Kasumi-1 (cell line): Measurements from ENCODE around the gene HDAC7.

Experiments used
- DNase-seq, 2 experiments: peaks; one replicate each; lab custom pipeline; 2025; lab: John Stamatoyannopoulos, UW

The HDAC7 gene

DNA sequence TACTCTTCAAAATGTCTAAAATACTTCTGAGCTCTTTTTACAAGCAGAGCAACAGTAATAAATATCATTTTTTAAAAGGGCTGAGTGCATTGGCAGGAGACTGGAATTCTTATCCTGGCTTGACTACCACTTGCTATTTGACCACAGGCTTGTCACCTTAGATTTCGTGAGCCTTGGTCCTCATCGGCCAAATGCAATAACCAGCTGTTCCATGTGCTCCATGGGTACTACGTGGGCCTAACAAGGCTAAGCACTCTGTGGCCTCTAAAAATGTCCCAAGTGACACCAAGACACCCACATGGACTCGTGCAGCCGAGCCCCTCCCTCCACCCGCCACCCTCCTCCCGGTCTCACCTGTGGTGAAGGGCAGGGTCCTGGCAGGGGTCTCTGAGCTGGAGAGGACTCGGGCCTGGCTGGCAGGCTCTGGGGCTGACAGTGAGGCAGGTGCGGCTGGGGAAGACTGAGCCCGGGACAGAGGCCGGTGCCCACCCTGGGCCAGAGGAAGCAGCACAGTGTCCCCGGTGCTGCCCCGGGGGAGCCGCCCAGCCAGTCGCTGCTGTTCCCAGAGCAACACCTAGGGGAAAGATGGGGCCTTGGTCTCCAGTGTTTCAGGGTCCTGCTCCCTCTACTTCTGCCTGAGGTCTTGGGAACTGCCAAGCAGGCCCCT is 26.6 kb downstream of the HDAC7 start:
- DNase-seq, result no peak

DNA sequence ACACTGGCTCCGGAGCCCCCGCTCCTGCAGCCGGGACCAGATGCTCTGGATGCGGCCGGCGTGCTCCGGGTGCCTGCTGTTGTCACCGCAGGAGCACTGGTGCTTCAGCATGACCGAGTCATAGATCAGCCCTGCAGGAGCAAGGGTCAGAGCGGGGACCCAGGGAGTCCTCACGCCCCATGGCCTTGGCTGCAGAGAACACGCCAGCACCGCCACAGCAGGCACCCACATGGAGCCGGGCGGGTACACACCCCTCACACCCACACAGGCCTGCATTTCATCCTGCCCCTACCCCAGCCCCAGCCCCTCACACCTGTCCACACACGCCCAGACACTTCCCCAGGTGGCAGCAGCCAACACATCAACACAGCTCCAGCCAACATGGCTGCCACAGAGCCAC is 27.8 kb downstream of the HDAC7 start:
- no peak for DNase-seq

DNA sequence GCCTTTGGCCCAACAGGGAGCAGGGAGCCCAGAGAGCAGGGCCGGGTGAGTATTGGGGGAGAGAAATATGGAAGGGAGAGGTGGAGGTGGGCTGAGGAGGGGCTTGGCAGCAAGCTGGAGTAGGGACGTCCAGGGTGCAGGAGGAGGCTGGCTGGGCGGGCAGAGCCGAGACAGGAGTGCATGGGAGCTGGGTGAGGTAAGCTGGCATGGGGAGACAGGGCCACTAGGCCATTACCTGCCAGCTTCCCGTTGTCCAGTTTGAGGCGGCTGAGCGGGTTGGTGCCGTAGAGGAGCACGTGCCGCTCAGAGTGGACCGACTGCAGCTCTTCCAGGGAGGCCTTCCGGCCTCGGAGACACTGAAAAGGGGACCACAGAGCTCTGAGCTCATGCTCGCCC is 28.4 kb downstream of the HDAC7 start:
- no peak for DNase-seq

DNA sequence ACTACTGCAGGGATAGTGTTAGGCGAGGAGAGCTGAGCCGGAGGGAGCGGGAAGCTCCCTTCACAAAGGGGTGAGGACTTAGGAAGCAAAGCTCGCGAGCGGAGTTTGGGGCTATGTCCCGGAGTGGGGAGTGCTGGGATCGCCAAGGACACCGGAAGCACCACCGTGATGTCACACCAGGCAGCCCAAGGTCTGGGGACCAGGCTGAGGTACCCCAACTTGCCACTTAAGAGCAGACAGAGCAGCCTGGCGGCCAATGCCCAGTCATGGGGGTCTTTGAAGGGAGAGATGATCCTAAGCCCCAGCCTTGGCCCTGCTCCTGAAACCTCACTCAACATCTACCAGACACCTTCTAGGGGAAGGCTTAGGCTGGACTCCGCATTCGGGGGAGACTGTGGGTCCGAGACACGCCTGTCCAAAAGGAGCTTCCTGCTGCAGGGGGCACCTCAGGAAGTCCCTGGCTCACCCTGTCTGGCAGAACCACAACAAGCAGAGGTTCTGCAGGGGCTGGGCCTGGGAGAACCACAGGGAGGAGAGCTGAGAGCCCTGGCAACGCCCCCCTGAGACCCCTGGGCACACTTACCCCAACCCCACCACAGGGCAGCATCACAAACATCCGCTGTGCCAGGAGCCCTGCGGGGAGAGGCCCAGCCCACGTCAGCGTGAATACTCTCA is 28.9 kb downstream of the HDAC7 start:
- DNase-seq, result no peak

DNA sequence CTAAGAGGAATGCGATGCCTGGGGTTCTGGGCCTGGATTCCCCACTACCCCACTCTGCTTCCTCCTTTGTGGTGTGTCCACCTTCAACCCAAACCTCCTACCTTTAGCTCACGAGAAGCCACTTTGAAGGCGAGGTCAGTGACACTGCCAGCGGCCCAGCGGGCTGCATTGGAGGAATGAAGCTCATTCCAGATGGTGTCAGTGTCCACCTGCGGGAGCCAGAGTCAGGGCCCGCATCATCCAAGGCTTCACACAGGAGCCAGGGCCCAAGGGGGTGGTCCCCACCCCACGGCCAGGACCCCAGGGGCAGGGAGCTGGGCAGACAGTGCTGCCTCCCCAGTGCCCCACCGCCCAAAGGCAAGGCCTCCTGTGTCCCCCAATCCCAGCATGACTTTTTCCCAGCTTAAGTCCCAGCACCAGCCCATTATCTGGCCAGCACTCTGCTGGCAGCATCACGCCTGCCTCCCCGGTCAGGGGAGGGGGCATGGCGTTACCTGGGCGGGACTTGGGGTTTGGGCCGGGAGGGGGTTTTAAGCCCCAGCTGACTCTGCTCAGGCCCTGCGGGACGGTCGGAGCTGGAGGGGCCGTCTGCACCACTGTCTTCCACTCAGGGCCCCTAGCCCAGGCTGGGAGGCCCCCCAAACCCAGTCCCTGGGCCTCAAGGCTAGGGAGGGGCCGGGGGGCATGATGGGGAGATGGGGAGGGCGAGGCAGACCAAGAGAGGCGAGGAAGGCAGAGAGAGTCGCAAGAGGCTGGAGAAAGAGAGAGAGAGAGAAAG is 29.8 kb downstream of the HDAC7 start:
- DNase-seq, result no peak

DNA sequence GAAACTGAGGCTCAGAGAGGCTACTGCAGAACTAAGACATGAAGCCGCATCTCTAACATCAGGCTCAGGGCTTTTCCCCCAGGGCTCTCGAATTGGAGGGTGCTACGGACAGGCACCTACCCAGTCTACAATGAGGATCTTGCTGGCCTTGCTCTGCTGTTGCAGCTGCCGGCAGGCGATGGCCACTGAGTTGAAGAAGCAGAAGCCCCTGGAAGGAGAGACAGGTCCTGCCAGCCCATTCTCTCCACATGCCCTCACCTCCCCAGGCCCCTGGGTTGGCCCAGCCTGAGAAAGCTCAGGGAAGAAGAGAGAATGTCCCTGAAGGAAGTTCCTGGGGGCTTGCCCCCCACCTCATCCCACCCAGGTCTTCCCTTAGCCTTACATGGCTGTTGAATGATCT is 30.6 kb downstream of the HDAC7 start:
- no peak for DNase-seq

DNA sequence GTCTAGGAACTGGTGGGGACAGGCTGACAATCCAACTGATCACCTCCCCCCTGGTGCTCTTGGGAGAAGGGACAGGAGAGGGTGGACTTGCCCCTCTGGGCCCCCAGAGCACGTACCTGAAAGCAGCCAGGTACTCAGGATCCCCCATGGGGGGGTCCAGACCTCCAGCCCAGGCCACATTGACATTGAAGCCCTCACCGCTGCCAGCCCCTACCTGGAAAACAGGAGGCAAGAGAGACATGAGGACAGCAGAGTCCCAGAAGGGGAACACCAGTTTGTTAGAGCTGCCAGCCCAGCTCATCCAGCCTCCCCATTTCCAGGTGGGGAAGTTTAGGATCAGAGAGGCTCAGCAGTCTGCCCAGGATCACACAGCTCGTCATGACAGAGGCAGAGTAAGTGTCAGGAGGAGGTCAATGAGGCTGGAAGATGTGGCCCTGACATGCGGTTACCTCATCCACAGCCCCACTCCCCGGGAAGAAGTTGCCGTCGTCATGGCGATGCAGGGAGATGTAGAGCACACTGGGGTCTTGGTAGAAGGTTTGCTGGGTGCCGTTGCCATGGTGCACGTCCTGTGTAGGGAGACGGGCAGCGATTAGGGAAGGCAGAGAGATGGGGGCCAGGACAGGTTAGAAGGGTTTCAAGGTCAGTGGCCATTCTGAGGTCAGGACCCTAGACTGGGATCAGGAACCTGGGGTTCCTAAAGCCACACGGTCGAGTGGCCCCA is 31.9 kb downstream of the HDAC7 start:
- no peak for DNase-seq

DNA sequence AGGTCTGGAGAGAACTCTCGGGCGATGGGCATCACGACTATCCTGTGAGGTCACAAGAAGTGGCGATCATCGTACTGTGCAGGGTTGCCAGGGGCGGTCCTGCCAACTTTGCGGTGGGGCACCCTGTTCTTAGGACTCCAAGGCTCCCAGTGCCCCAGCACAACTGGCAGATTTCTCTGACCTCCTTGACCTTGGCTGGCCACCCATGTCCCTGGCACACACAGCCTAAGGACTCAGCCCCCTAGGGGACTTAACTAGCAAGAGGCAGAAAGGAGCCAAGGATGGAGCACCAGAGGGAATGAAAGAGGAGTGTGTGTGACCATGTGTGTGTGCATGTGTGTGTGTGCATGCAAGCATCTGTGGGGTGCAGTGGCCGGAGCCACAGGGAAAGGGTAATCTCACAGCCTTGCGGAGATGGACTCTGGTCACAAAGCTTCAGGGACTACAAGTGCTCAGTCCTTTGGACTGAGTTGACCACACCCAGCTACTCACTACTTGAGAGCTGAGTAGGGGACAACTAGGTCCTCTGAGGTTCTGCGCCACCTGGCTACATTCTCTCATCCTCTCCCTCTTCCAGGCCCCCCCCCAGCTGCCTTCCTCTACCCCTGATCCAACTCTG is 32.9 kb downstream of the HDAC7 start:
- DNase-seq, result no peak

DNA sequence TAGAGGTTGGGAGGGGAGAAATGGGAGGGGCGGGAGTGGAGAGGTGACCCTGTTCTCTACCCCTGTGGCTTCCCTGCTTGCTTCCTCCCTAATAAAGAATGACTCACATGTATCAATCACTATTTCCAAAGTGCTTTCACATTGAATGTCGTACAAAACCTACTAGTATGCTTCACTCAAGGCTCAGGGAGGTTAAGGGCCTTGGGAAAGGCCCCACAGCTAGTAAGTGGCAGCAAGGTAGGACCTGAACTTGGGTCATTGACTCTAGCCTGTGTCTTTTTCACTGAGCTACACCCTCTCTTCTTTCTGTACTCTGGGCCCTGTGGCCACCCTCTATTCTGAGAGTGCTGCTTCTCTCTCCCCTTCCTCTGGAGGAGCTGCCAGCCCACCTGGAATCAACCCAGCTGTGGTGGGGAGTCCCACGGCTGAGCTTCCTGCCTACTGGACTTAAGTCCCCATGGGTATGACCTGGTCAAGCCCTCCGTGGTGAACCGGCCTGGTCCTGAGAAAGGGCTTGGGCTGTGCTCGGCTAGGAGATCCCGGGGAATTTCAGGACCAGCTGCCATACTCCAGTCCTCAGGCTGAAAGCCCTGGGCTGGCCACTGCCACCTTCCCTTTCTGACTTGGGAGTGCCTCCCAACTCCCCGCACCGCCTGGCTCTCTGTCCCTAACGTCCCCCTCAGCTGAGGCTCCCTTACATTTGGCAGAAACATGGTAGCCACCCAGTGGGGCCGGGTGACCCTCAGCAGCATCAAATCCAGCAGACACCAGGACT is 33.6 kb downstream of the HDAC7 start:
- DNase-seq, result no peak

DNA sequence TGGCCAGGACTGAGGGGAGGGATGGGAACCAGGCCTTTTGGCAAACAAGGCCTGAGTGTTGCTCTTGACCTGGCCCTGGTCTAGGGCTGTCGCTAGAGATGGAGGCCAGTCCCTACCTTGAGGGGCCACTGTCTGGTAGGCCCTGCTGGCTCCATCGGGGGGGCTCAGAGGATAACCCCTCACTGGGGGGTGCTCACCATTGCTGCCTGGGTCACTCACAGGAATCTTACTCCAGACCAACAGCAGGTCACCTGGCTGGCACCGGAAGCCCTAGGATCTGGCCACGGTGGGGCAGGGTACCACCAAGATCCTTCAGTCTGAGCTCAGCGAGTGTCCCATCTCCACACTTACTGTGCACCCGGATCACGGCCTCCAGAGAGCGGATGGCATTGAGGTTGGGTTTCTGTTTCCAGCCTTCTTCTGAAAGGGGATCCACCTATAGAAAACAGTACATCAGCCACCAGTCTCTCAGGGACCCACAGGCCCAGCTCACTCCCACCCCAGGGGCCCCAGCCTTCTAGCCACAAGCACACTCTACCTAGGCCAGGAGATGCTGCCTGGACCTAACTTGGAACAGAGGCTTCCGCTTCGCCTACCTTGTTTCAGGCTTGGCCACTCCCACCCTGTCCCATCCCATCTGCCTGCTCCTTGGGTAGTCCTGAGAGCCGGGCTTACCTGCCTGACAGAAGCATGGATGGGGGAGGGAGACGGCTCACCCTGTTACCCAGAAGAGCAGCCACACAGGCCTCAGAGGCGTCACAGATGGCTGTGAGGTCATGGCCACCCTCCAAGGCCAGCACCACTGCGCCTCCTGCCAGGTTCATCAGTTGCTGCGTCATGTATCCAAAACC is 34.4 kb downstream of the HDAC7 start:
- DNase-seq, result no peak

DNA sequence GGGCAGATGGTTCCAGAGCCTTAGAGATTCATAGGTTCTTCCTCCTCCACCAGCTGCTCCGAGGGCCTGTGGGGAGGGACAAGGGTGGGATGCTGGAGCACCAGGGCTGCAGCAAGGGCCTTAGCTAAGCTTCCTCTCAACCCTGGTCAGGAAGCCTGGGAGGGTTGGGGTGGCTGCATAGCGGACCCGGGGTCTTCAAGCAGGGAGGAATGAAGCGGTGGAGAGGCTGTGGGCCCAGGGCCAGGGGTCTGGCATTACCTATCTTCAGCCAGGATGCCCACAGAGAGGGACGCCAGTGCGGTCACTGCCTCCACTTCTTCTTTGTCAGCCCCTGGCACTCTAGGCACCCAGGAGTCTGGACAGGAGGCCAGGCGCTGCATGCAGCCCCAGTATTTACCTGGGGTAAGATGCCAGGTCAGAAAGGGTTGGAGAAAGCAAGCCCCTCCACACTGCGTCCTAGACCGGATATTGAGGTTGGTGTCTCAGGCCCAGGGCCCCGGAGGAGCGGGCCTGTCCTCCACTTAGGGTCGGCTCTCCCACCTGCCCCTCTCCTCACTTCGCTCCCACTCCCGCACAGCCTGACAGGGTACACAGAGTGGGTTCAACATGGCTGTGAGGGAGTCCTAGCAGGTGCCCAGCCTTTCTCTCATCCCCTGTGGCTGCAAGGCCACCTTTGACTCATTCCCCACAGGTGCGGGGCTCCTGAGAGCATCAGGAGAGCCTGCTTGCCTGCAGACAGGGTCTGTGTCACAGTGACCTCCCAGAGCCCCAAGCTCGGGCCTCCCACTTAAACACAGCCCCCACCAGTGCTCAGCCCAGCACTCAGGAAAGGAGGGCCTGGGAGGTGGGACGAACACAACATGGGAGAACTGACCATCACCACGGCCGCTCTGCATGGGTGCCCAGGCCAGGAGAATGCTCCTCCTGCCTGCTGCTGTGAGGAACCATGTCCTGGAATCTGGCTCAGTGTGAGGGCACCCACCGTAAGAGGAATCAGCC is 35.6 kb downstream of the HDAC7 start:
- no peak for DNase-seq

DNA sequence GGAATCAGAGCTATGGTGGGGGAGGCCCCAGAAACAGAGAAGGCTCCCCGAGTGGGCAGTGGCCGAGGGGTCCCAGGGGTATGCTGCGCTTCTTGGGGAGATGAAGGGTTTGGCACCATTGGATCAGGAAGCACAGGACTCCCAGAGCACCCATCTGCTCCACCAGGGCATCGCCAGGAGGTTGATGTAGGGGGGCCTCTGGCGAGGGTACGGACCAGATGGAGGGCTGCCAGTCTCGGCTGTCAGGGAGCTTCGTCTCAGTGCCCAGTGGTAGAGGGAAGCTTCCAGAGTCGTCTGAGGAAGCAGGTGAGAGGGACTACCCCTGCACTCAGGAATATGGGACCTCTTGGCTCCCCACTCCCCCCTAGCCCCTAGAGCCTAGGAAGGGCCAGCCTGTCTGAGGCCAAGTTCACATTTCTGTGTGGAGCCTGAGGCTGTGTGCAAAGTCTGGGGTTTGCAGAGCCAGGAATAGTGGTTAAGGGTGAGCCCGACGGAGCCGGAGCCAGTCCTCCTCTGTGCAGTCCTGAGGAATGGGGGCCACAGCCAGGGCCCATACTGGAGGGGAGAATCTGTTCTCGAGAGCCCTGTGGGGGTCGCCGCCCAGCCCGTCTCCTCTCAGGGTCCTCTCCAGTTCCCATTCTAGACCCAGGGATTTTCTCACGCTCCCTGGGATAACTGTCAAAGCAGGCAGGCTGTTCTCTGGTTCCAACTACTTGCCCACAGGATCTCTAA is 36.5 kb downstream of the HDAC7 start:
- no peak for DNase-seq

DNA sequence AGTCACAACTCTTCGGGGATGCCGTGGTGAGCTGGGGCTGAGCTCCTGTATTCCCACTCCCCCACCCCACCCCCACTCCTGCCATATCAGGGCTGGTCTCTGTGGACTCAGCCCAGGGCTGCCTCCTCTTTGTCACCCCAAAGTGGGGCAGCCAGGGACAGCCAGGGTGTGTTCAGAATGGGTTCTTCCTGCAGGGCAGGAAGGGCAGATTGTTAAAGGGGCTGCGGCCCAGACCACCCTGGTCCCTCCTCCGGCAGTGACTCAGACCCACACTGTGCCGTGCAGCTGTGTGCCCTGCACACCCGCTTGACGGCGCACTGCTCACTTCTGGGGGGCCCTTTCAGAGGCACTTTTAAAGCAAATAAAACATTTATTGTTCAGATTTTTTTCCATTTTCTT is 37.3 kb downstream of the HDAC7 start:
- no peak for DNase-seq

DNA sequence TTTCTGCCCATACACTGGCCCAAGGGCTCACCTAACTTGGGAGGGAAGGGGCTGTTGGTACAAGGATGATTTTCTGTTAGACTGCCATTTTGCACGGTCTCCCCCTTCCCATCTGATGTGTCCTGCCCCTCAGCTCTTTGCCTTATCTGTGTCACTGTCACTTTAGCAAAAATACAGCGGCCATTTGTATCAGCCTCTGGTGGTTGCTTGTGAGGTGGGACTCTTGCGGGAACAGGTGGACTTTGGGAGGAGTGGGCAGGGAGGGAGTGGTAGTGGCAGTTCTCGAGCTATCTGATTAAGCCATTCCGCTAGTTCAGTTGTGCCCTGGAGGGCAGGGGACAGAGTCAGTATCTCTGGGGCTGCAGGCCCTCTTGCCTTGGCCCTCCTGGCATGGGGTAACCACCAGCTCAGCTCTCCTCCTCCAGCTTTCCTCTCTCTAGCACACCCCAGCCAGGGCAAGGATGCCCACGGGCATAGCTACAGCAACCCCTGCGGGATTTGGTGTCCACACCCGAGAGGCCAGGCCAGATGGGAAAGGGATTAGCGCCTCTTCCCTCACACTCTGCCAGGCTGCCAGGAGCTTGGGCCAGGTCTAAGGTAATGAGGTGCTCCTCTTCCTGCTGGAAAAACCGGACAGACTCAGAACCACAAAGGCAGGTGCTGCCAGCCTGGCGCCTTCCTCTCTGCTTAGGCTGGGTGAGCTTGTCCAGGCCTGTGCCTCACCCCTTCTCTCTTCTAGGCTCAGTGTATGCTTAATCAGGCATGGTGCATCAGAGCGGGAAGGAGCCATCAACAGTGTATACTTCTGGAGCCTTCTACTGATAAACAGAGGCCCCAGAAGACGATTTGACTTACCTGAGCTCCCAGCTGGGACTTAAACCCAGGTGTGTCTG is 38.0 kb downstream of the HDAC7 start:
- no peak for DNase-seq

DNA sequence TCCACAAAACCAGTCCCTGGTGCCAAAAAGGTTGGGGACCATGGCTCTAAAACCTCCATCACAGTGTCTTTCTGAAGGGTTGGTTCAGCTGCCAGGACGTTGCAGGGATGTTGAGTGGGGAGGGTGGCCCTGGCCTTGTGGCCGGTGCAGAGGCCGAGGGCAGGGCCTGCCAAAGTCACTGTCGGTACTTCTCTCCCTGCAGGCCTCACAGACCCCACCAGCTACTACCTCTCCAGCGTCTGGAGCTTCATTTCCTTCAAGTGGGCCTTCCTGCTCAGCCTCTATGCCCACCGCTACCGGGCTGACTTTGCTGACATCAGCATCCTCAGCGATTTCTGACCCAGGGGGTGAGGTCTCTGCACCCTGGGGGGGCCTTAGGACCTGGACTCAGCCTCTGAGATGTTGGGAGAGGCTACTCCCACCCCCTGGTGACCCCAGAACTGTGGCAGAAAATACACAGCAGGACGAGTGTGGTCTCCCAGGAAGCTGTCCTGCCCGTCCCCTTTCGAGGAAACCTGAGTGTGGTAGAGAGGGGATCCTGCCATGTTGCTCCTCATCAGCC is 39.7 kb downstream of the HDAC7 start:
- DNase-seq, result no peak

DNA sequence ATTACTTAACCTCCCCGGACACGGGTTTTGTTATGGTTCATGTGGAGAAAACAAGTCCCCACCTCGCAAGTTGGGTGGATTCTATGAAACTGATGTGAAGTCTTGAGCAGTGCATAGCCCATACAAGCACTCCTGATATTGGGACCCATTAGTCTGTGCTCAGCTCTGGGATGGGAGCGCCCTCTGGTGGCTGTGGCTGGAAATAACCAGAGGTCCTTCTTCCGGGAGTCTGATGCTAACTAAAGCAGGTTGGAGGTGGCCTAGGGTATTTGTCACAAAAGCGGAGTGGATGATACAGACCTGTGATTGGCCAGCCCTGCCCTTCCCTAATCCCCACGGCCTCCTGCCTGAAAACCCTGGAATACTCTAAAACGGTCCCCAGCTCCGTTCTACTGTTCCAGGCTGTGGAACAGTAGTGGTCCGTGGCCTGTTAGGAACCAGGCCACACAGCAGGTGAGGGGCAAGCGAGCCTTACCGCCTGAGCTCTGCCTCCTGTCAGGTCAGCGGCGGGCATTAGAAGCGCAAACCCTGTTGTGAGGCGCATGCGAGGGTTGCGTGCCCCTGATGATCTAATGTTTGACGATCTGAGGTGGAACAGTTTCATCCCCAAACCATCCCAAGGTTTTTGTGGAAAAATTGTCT is 40.3 kb downstream of the HDAC7 start:
- DNase-seq, result peak; percentile 84 to 91

DNA sequence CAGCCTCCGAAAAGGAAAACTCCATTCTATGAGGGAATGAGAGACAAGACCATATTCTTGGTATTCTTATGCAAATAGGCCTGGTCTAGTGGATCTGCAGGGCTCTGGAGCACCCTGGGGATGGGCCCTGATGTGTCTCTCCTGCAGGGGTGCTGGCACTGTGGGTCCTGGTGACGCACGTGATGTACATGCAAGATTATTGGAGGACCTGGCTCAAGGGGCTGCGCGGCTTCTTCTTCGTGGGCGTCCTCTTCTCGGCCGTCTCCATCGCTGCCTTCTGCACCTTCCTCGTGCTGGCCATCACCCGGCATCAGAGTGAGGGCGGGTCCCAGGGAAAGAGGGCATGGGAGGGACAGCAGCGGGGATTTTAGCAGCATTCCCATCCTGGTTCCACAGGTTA is 40.8 kb downstream of the HDAC7 start:
- DNase-seq, result no peak
